Smooth muscle cell (in vitro differentiated cells): ENCODE measurements around the gene SYNGAP1. TPM values are rescaled to one million over a fixed set of nuclear protein-coding genes. Genes with fewer than 3 reads are reported as not detected.

Experiments
- DNase-seq: peaks from one replicate; lab custom pipeline; 2025; ENCODE audit not compliant: unreplicated experiment; lab: John Stamatoyannopoulos, UW
- H2AFZ ChIP-seq: fragments of 200-600 bp; sonication (generic); 2 replicates; pipeline ENCODE4 v1.6.0; 2016; ENCODE audit warnings: antibody characterized with exemption, low read depth, mild to moderate bottlenecking
- H3F3A ChIP-seq: fragments of 200-600 bp; sonication (generic); 2 replicates; pipeline ENCODE4 v1.6.0; 2017; ENCODE audit warnings: antibody characterized with exemption, low read depth
- H3K27ac ChIP-seq: fragments of 200-600 bp; sonication (generic); 2 replicates; pipeline ENCODE4 v1.5.1; 2016; ENCODE audit warnings: low read depth, mild to moderate bottlenecking
- H3K27me3 ChIP-seq: fragments of 200-600 bp; sonication (generic); 2 replicates; pipeline ENCODE4 v1.6.1; 2016; ENCODE audit warnings: low read depth, mild to moderate bottlenecking
- H3K36me3 ChIP-seq: fragments of 200-600 bp; sonication (generic); 2 replicates; pipeline ENCODE4 v1.5.1; 2016; ENCODE audit warnings: low read depth
- H3K4me1 ChIP-seq: fragments of 200-600 bp; sonication (generic); 2 replicates; pipeline ENCODE4 v1.5.1; 2016; ENCODE audit warnings: low read depth
- H3K4me2 ChIP-seq: fragments of 200-600 bp; sonication (generic); 2 replicates; pipeline ENCODE4 v1.6.0; 2016; ENCODE audit warnings: mild to moderate bottlenecking
- H3K4me3 ChIP-seq: fragments of 200-600 bp; sonication (generic); 2 replicates; pipeline ENCODE4 v1.5.1; 2016; ENCODE audit warnings: mild to moderate bottlenecking
- H3K79me2 ChIP-seq: fragments of 200-600 bp; sonication (generic); 2 replicates; pipeline ENCODE4 v1.6.0; 2016; ENCODE audit warnings: low read depth, mild to moderate bottlenecking
- H3K9ac ChIP-seq: fragments of 200-600 bp; sonication (generic); 2 replicates; pipeline ENCODE4 v1.6.0; 2016; ENCODE audit warnings: low read depth
- H3K9me3 ChIP-seq: fragments of 200-600 bp; sonication (generic); replicated peaks from 2 replicates; pipeline ENCODE4 v1.5.1; 2016; ENCODE audit warnings: low read depth
- H4K20me1 ChIP-seq: fragments of 200-600 bp; sonication (generic); 2 replicates; pipeline ENCODE4 v1.6.0; 2016; ENCODE audit warnings: low read depth
- WGBS: methylation state at CpG from one replicate; pipeline ENCODE4 v1.1.7; 2016; ENCODE audit warnings: low lambda C conversion rate; 5-methylcytosine and 5-hydroxymethylcytosine counted together
- polyA plus RNA-seq: library from polyadenylated mRNA; unstranded; fragments of >200 nt; fragmentation: Nextera tagmentation; extraction: Ambion mirVana; gene quantifications from 2 replicates; pipeline ENCODE4 v1.2.1, GENCODE V29; 2016
- total RNA-seq: library from RNA; depleted of rRNA; stranded (reverse); fragments of >200 nt; gene quantifications from 2 replicates; pipeline ENCODE4 v1.2.3, GENCODE V29; 2014
- TF ChIP-seq, protein P1 (sequence below): fragments of 200-600 bp; sonication (generic); IDR thresholded peaks from 2 replicates; pipeline ENCODE4 v1.5.1; 2017; ENCODE audit warnings: borderline replicate concordance, mild to moderate bottlenecking, antibody characterized with exemption; ENCODE audit not compliant: insufficient read depth, poor library complexity, severe bottlenecking

Gene SYNGAP1
- total and polyA plus RNA-seq, 2 experiments from 2014 or later: 1.9 to 10.4 TPM

DNA sequence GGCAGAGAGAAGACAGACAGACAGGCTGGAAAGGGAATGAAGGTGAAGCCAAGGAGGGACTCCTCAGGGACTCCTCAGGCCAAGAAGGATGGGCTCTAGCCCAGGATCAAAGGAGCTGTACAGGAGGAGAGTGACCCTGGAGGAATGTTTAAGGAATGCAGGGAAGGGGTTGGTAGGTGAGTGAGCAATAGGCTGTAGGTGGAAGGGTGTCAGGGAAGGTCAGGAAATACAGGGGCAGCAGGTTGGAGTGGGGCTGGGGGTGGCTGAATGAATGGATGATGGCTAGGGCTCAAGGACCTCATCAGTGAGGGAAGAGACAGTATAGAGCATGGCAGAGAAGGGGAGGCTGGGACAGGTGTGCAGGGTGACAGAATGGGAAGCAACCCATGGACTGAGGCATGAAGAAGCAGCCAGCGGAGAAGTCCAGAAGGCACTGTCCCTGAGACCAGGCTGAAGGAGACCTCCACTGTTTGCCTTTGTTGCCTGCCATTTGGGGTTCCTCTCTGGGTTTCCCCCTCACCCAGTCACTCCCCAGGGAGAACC lies 13.2 kb downstream of the SYNGAP1 start:
- H3K9me3 ChIP-seq: no peaks in the 10 kb centered on the region
- TF ChIP-seq, protein P1, sequence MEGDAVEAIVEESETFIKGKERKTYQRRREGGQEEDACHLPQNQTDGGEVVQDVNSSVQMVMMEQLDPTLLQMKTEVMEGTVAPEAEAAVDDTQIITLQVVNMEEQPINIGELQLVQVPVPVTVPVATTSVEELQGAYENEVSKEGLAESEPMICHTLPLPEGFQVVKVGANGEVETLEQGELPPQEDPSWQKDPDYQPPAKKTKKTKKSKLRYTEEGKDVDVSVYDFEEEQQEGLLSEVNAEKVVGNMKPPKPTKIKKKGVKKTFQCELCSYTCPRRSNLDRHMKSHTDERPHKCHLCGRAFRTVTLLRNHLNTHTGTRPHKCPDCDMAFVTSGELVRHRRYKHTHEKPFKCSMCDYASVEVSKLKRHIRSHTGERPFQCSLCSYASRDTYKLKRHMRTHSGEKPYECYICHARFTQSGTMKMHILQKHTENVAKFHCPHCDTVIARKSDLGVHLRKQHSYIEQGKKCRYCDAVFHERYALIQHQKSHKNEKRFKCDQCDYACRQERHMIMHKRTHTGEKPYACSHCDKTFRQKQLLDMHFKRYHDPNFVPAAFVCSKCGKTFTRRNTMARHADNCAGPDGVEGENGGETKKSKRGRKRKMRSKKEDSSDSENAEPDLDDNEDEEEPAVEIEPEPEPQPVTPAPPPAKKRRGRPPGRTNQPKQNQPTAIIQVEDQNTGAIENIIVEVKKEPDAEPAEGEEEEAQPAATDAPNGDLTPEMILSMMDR: no peak
- DNase-seq: no peak
- H3K27ac ChIP-seq: no peak overlapping the region
- H3K27me3 ChIP-seq: no peaks in the 10 kb centered on the region
- H3K79me2 ChIP-seq: peaks cover 26% of the 10 kb centered on the region
- H3K36me3 ChIP-seq: peaks cover 5% of the 10 kb centered on the region
- no CpG with 5 or more reads among the region's 1 CpG for WGBS
- H3K4me1 ChIP-seq: peaks cover 22% of the 10 kb centered on the region
- no peaks in the 10 kb centered on the region for H3F3A ChIP-seq
- H3K4me2 ChIP-seq: no peak overlapping the region
- no peak overlapping the region for H3K9ac ChIP-seq
- H4K20me1 ChIP-seq: peaks cover 64% of the 10 kb centered on the region
- no peak overlapping the region for H3K4me3 ChIP-seq
- no peak overlapping the region for H2AFZ ChIP-seq

DNA sequence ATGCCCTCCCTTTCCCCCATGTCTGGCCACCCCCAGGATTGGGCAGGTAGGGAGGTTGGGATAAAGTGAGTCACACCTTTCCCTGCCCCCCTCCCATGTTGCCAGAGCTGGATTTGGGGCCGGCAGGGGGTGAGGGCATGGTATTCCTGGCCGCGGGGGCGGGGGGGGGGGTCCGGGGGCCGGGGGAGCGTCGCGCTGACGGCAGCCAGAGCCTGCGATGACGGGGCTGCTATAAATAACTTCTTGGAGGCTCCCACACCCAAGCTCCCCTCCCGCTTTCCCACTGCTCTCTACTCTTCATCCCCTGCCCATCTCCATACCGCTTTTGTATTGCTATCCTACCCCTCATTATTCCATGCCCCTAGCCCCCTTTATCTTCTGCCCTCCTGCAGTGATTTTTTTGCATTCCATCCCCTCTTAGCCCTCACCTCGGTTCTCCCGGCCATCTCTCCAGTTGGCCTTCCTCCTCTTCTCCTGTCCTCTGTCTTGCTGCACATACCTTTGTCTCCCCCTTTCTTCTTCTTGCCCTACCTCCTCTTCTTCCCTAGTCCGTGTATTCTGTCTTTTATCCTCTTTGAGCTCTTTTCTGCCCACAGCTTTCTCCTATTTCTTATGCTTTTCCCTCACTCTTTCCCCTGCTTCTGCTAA lies 13.8 kb downstream of the SYNGAP1 start:
- Histone ChIP-seq H3K4me2 (peak overlapping the region; percentile 48), H3K27me3 (no peaks in the 10 kb centered on the region), H4K20me1 (peaks cover 58% of the 10 kb centered on the region), H3K4me3 (no peak overlapping the region), H3F3A (no peaks in the 10 kb centered on the region), H3K9me3 (no peaks in the 10 kb centered on the region), H2AFZ (no peak overlapping the region), H3K27ac (peak overlapping the region; percentile 17), H3K79me2 (peaks cover 22% of the 10 kb centered on the region), H3K4me1 (peaks cover 19% of the 10 kb centered on the region), H3K9ac (peak overlapping the region; percentile 18), H3K36me3 (peaks cover 5% of the 10 kb centered on the region)
- 21% methylated on average over 4 of the region's 17 CpGs for WGBS
- no peak for DNase-seq
- TF ChIP-seq, protein P1: no peak

DNA sequence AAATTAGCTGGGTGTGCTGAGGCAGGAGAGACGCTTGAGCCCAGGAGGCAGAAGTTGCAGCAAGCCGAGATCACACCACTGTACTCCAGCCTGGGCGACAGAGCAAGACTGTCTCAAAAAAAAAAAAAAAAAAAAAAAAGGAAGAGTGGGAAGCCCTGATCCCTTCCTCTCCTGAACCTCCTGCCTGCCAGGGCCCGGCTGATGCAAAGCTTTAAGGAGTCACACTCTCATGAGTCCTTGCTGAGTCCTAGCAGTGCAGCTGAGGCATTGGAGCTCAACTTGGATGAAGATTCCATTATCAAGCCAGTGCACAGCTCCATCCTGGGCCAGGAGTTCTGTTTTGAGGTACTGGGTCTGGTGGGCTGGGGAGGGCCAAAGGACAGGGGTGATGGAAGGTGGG lies 15.1 kb downstream of the SYNGAP1 start:
- DNase-seq: no peak
- H3K4me3 ChIP-seq: no peak overlapping the region
- no peak overlapping the region for H3K4me2 ChIP-seq
- no peaks in the 10 kb centered on the region for H3F3A ChIP-seq
- H3K9ac ChIP-seq: no peak overlapping the region
- H4K20me1 ChIP-seq: peaks cover 45% of the 10 kb centered on the region
- 92% methylated on average over 4 of the region's 4 CpGs for WGBS
- H3K79me2 ChIP-seq: peaks cover 13% of the 10 kb centered on the region
- H2AFZ ChIP-seq: no peak overlapping the region
- H3K27me3 ChIP-seq: no peaks in the 10 kb centered on the region
- H3K36me3 ChIP-seq: peaks cover 5% of the 10 kb centered on the region
- peaks cover 19% of the 10 kb centered on the region for H3K4me1 ChIP-seq
- H3K9me3 ChIP-seq: no peaks in the 10 kb centered on the region
- TF ChIP-seq, protein P1: no peak
- H3K27ac ChIP-seq: no peak overlapping the region

DNA sequence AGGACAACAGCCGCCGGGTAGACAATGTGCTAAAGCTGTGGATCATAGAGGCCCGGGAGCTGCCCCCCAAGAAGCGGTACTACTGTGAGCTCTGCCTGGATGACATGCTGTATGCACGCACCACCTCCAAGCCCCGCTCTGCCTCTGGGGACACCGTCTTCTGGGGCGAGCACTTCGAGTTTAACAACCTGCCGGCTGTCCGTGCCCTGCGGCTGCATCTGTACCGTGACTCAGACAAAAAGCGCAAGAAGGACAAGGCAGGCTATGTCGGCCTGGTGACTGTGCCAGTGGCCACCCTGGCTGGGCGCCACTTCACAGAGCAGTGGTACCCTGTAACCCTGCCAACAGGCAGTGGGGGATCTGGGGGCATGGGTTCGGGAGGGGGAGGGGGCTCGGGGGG lies 17.8 kb downstream of the SYNGAP1 start:
- H3K27ac ChIP-seq: no peak overlapping the region
- 99% methylated on average over 18 of the region's 18 CpGs for WGBS
- peaks cover 5% of the 10 kb centered on the region for H3K36me3 ChIP-seq
- no peaks in the 10 kb centered on the region for H3K27me3 ChIP-seq
- H3K9me3 ChIP-seq: no peaks in the 10 kb centered on the region
- H3K4me1 ChIP-seq: peaks cover 8% of the 10 kb centered on the region
- peaks cover 18% of the 10 kb centered on the region for H4K20me1 ChIP-seq
- H3F3A ChIP-seq: no peaks in the 10 kb centered on the region
- H3K9ac ChIP-seq: no peak overlapping the region
- H2AFZ ChIP-seq: no peak overlapping the region
- H3K4me2 ChIP-seq: no peak overlapping the region
- peaks cover 4% of the 10 kb centered on the region for H3K79me2 ChIP-seq
- no peak overlapping the region for H3K4me3 ChIP-seq
- no peak for DNase-seq
- TF ChIP-seq, protein P1: no peak
